Right lobe of liver (tissue), 6 donors: ENCODE measurements around the gene M1AP. TPM values are rescaled to one million over a fixed set of nuclear protein-coding genes. Genes with fewer than 3 reads are reported as not detected.

Source experiments
- ATAC-seq, 4 donors: fragments of 200-7000 bp; cut with Tn5 transposase; one replicate each; pipeline ENCODE4 v1.9.1; 2020; ENCODE audit warnings: mild to moderate bottlenecking in 4 of 4, moderate library complexity in 4 of 4
- DNase-seq, 3 donors: peaks; one replicate each; pipeline ENCODE4 v3.0.0-alpha.2; 2020
- H3K27ac ChIP-seq, 3 donors: fragments of 200-600 bp; one replicate each; pipeline ENCODE4 v1.8.0; 2022
- H3K27me3 ChIP-seq, 2 donors: fragments of 200-600 bp; one replicate each; pipeline ENCODE4 v1.8.0; 2022
- H3K36me3 ChIP-seq, 4 donors: fragments of 200-600 bp; sonication (generic) in 1 of 4; one replicate each; pipeline versions ENCODE4 v1.5.1 to v1.8.0; 2017 to 2022; ENCODE audit warnings: control low read depth in 1 of 4
- H3K4me1 ChIP-seq, 4 donors: fragments of 200-600 bp; sonication (generic) in 1 of 4; one replicate each; pipeline versions ENCODE4 v1.5.1 to v1.8.0; 2017 to 2022; ENCODE audit warnings: control low read depth in 1 of 4
- H3K4me3 ChIP-seq, 3 donors: fragments of 200-600 bp; one replicate each; pipeline ENCODE4 v1.8.0; 2022
- H3K9me3 ChIP-seq, 4 donors: fragments of 200-600 bp; sonication (generic) in 1 of 4; one replicate each; pipeline versions ENCODE4 v1.5.1 to v1.8.0; 2017 to 2022; ENCODE audit warnings: control low read depth in 1 of 4
- CTCF ChIP-seq, 4 donors: fragments of 200-600 bp in 3 of 4; fragments of 450-650 bp in 1 of 4; IDR thresholded peaks; one replicate each; pipeline versions ENCODE4 v1.5.1 to v1.8.0; 2016 to 2022; ENCODE audit warnings: antibody characterized with exemption in 4 of 4, mild to moderate bottlenecking in 2 of 4
- POLR2A ChIP-seq: fragments of 450-650 bp; IDR thresholded peaks from one replicate; pipeline ENCODE4 v1.6.1; 2017; ENCODE audit warnings: antibody characterized with exemption, mild to moderate bottlenecking
- WGBS: methylation state at CpG from one replicate; pipeline ENCODE4 v1.1.6; 2018; ENCODE audit warnings: low coverage, low lambda C conversion rate; ENCODE audit not compliant: insufficient coverage; ENCODE audit errors: missing lambda C conversion rate; 5-methylcytosine and 5-hydroxymethylcytosine counted together
- intact Hi-C, 2 donors: fragments of 100-400 bp; cut with DNase I; formaldehyde crosslinking; loops; one replicate each; pipeline versions ENCODE4 v1.11.2 to v1.14.1; 2022
- total RNA-seq, 6 experiments: library from RNA; depleted of rRNA in 2 of 6; stranded (reverse); fragments of >200 nt in 2 of 6; fragmentation: NEBNext Ultra II Directional in 3 of 6; extraction: Animal tissue kit (Norgen Biotek cat#: 25700) in 3 of 6; gene quantifications; one replicate each; pipeline versions ENCODE4 v1.1.0 to v1.2.4, GENCODE V29; 2016 to 2023
- donor health status: DM: no; HTN: yes; CAD: no.
- donor health status: DM: no; HTN: no; CAD: no.
- donor health status: DM: no; HTN: no; CAD: no.
- donor health status: DM: no; HTN: yes; CAD: no.
- donor health status: DM: no; HTN: yes; CAD: no.

The M1AP gene
- total RNA-seq, 6 experiments from 2014 or later: not detected

GRCh38 chr2:74571058-74571457 lies 77.1 kb downstream of the M1AP start:
- no peaks in the 10 kb centered on the region for H3K36me3 ChIP-seq
- intact Hi-C loops: no loop called here
- 70% methylated on average over 1 of the region's 1 CpG for WGBS
- DNase-seq (no peak), ATAC-seq (no peak)
- no peaks in the 10 kb centered on the region for H3K27me3 ChIP-seq
- H3K4me3 ChIP-seq: no peak overlapping the region
- no peak overlapping the region for H3K27ac ChIP-seq
- no peak for TF ChIP-seq POLR2A
- TF ChIP-seq CTCF (IDR thresholded peaks at IDR 0.05): no peak
- no peaks in the 10 kb centered on the region for H3K9me3 ChIP-seq
- no peaks in the 10 kb centered on the region for H3K4me1 ChIP-seq

- TF ChIP-seq POLR2A (no peak), CTCF (IDR thresholded peaks at IDR 0.05) (no peak)
- Histone ChIP-seq H3K27ac (no peak overlapping the region), H3K27me3 (no peaks in the 10 kb centered on the region), H3K4me1 (no peaks in the 10 kb centered on the region), H3K36me3 (no peaks in the 10 kb centered on the region), H3K9me3 (no peaks in the 10 kb centered on the region), H3K4me3 (no peak overlapping the region)
- intact Hi-C loops: no loop called here
- ATAC-seq (no peak), DNase-seq (no peak)
- WGBS: 86% methylated on average over 1 of the region's 1 CpG
Measured at GRCh38 chr2:74569686-74570085, 78.4 kb downstream of the M1AP start.

GRCh38 chr2:74567881-74568280 lies 80.2 kb downstream of the M1AP start:
- intact Hi-C loops: no loop called here

GRCh38 chr2:74566754-74567085 lies 81.4 kb downstream of the M1AP start:
- no peak for DNase-seq
- Histone ChIP-seq H3K4me1 (no peaks in the 10 kb centered on the region), H3K36me3 (no peaks in the 10 kb centered on the region), H3K27ac (no peak overlapping the region), H3K9me3 (no peaks in the 10 kb centered on the region), H3K27me3 (no peaks in the 10 kb centered on the region), H3K4me3 (no peak overlapping the region)
- ATAC-seq: no peak
- intact Hi-C loops: no loop called here
- TF ChIP-seq CTCF (IDR thresholded peaks at IDR 0.05) (no peak), POLR2A (no peak)

More at GRCh38 chr2:74567881-74568280, 80.2 kb downstream of the M1AP start:
- ATAC-seq (no peak), DNase-seq (no peak)
- no peaks in the 10 kb centered on the region for H3K36me3 ChIP-seq
- TF ChIP-seq POLR2A: no peak
- TF ChIP-seq CTCF (IDR thresholded peaks at IDR 0.05): no peak
- no peak overlapping the region for H3K27ac ChIP-seq
- no peaks in the 10 kb centered on the region for H3K9me3 ChIP-seq
- no peak overlapping the region for H3K4me3 ChIP-seq
- no peaks in the 10 kb centered on the region for H3K27me3 ChIP-seq
- H3K4me1 ChIP-seq: no peaks in the 10 kb centered on the region
- WGBS: 67% methylated on average over 5 of the region's 5 CpGs

GRCh38 chr2:74566076-74566753 lies 81.9 kb downstream of the M1AP start:
- H3K36me3 ChIP-seq: no peaks in the 10 kb centered on the region
- ATAC-seq (no peak), DNase-seq (no peak)
- H3K27ac ChIP-seq: no peak overlapping the region
- H3K27me3 ChIP-seq: no peaks in the 10 kb centered on the region
- no peaks in the 10 kb centered on the region for H3K9me3 ChIP-seq
- H3K4me3 ChIP-seq: no peak overlapping the region
- intact Hi-C loops: no loop called here
- 58% methylated on average over 7 of the region's 7 CpGs for WGBS
- no peaks in the 10 kb centered on the region for H3K4me1 ChIP-seq
- TF ChIP-seq POLR2A (no peak), CTCF (IDR thresholded peaks at IDR 0.05) (no peak)
